HCT116 (cell line): Measurements from ENCODE around the gene SLC23A3. TPM values are rescaled to one million over a fixed set of nuclear protein-coding genes. Genes with fewer than 3 reads are reported as not detected.

ENCODE experiments used
- ATAC-seq: fragments of 200-7000 bp; cut with Tn5 transposase; 2 replicates; pipeline ENCODE4 v1.9.1; 2020; ENCODE audit warnings: mild to moderate bottlenecking, moderate library complexity
- BruUV-seq: library from RNA; stranded (reverse); fragments of 400-500 nt; replicated peaks from 2 replicates; lab custom pipeline; 2021; lab: Mats Ljungman, UMichigan
- CTCF ChIA-PET: fragments of 300-600 bp; sonication (Branson Sonifier 250); formaldehyde crosslinking; loops from one replicate; lab custom pipeline; 2021; ENCODE audit warnings: antibody characterized with exemption; lab: Charles Lee
- POLR2A ChIA-PET: fragments of 300-600, 350-600 bp; sonication (Branson Sonifier 250); formaldehyde crosslinking; loops from one replicate; lab custom pipeline; 2021; ENCODE audit warnings: antibody characterized with exemption; lab: Charles Lee
- RAD21 ChIA-PET, 2 experiments: fragments of 300-600 bp; sonication (Branson Sonifier 250); formaldehyde crosslinking; loops; one replicate each; lab custom pipeline; 2023; ENCODE audit warnings: low total read pairs in 2 of 2; ENCODE audit not compliant: uncharacterized antibody in 2 of 2, unreplicated experiment in 2 of 2, low non-redundant PET in 1 of 2; lab: Charles Lee
- DNase-seq: peaks from one replicate; pipeline ENCODE4 v3.0.0-alpha.2; 2010; ENCODE audit warnings: low read depth, low spot score
- H2AFZ ChIP-seq: fragments of 200-600 bp; shearing (Covaris generic), sonication (generic); 2 replicates; pipeline ENCODE4 v1.6.1; 2017; ENCODE audit warnings: low read depth, mixed run types, mixed read lengths, antibody characterized with exemption, low read length; ENCODE audit not compliant: poor library complexity, severe bottlenecking
- H3K27ac ChIP-seq: 2 replicates; pipeline ENCODE4 v1.5.1; 2012; ENCODE audit warnings: low read depth, low read length
- H3K27me3 ChIP-seq: fragments of 200-600 bp; sonication (generic); 2 replicates; pipeline ENCODE4 v1.6.1; 2016; ENCODE audit warnings: mixed run types, low read length, mixed read lengths; ENCODE audit not compliant: insufficient read depth
- H3K36me3 ChIP-seq, 2 experiments: fragments of 200-500 bp in 1 of 2; fragments of 200-600 bp in 1 of 2; sonication (Bioruptor generic) in 1 of 2; sonication (generic) in 1 of 2; 2 replicates each; pipeline versions ENCODE4 v1.5.1 to v1.6.1; 2014 to 2016; ENCODE audit warnings: low read length in 2 of 2, inconsistent platforms in 1 of 2, mixed read lengths in 1 of 2, mixed run types in 1 of 2; ENCODE audit not compliant: insufficient read depth in 2 of 2, control insufficient read depth in 1 of 2
- H3K4me1 ChIP-seq, 2 experiments: fragments of 200-600 bp in 1 of 2; sonication (generic) in 1 of 2; 2 replicates each; pipeline versions ENCODE4 v1.5.1 to v1.6.1; 2012 to 2017; ENCODE audit warnings: low read length in 2 of 2, inconsistent platforms in 1 of 2, mild to moderate bottlenecking in 1 of 2, mixed read lengths in 1 of 2, mixed run types in 1 of 2, moderate library complexity in 1 of 2; ENCODE audit not compliant: insufficient read depth in 2 of 2, control insufficient read depth in 1 of 2
- H3K4me2 ChIP-seq: fragments of 200-600 bp; sonication (generic); 2 replicates; pipeline ENCODE4 v1.6.1; 2017; ENCODE audit warnings: mixed run types, low read length, mixed read lengths
- H3K4me3 ChIP-seq, 2 experiments: fragments of 200-600 bp in 1 of 2; sonication (generic) in 1 of 2; replicated peaks in 1 of 2; 2 replicates each; pipeline ENCODE4 v1.5.1; 2011 to 2016; ENCODE audit warnings: low read length in 2 of 2, control low read depth in 1 of 2, low read depth in 1 of 2, mild to moderate bottlenecking in 1 of 2, mixed read lengths in 1 of 2, mixed run types in 1 of 2
- H3K79me2 ChIP-seq: fragments of 200-600 bp; sonication (generic); 2 replicates; pipeline ENCODE4 v1.6.1; 2017; ENCODE audit warnings: mild to moderate bottlenecking, mixed run types, low read length, moderate library complexity, mixed read lengths; ENCODE audit not compliant: insufficient read depth
- H3K9ac ChIP-seq: fragments of 200-600 bp; sonication (generic); 2 replicates; pipeline ENCODE4 v1.6.1; 2016; ENCODE audit warnings: low read length, mixed read lengths
- H3K9me2 ChIP-seq: fragments of 200-600 bp; sonication (generic), shearing (Covaris generic); 2 replicates; pipeline ENCODE4 v1.6.1; 2017; ENCODE audit warnings: mixed run types, mild to moderate bottlenecking, moderate library complexity; ENCODE audit not compliant: insufficient read depth
- H3K9me3 ChIP-seq, 2 experiments: fragments of 200-500 bp in 1 of 2; fragments of 200-600 bp in 1 of 2; sonication (Bioruptor generic) in 1 of 2; sonication (generic) in 1 of 2; 2 replicates each; pipeline ENCODE4 v1.6.1; 2014 to 2017; ENCODE audit warnings: low read length in 2 of 2, mixed read lengths in 2 of 2, inconsistent platforms in 1 of 2, low read depth in 1 of 2, mild to moderate bottlenecking in 1 of 2, mixed run types in 1 of 2, moderate library complexity in 1 of 2; ENCODE audit not compliant: control insufficient read depth in 1 of 2, insufficient read depth in 1 of 2
- H4K20me1 ChIP-seq: fragments of 200-600 bp; sonication (generic), shearing (Covaris generic); 2 replicates; pipeline ENCODE4 v1.6.1; 2017; ENCODE audit warnings: mixed run types, mild to moderate bottlenecking, moderate library complexity; ENCODE audit not compliant: insufficient read depth
- CBX3 ChIP-seq: IDR thresholded peaks from 2 replicates; pipeline ENCODE4 v1.6.1; 2012; ENCODE audit warnings: low read depth
- CEBPB ChIP-seq: IDR thresholded peaks from 2 replicates; pipeline ENCODE4 v1.6.1; 2012; ENCODE audit warnings: low read depth
- CTCF ChIP-seq, 3 experiments: fragments of 200-600 bp in 1 of 3; sonication (generic) in 1 of 3; IDR thresholded peaks in 2 of 3; conservative IDR thresholded peaks in 1 of 3; 2 replicates each; pipeline ENCODE4 v1.5.1; 2012 to 2017; ENCODE audit warnings: low read depth in 2 of 3, low read length in 2 of 3, antibody characterized with exemption in 1 of 3, borderline replicate concordance in 1 of 3, control low read depth in 1 of 3, mild to moderate bottlenecking in 1 of 3, mixed read lengths in 1 of 3, mixed run types in 1 of 3, moderate library complexity in 1 of 3; ENCODE audit not compliant: insufficient read depth in 1 of 3
- EGR1 ChIP-seq: IDR thresholded peaks from 2 replicates; pipeline ENCODE4 v1.6.1; 2012; ENCODE audit warnings: low read depth
- ELF1 ChIP-seq: IDR thresholded peaks from 2 replicates; pipeline ENCODE4 v1.6.1; 2012; ENCODE audit warnings: low read depth, borderline replicate concordance
- JUND ChIP-seq: IDR thresholded peaks from 2 replicates; pipeline ENCODE4 v1.6.1; 2012
- POLR2A ChIP-seq: IDR thresholded peaks from 2 replicates; pipeline ENCODE4 v1.7.0; 2011; ENCODE audit warnings: borderline replicate concordance; ENCODE audit not compliant: insufficient read depth, insufficient read length; ENCODE audit errors: extremely low read depth
- POLR2AphosphoS5 ChIP-seq: IDR thresholded peaks from 2 replicates; pipeline ENCODE4 v1.6.1; 2011; ENCODE audit warnings: mild to moderate bottlenecking, low read depth, low read length, moderate library complexity
- REST ChIP-seq: IDR thresholded peaks from 2 replicates; pipeline ENCODE4 v1.6.1; 2012; ENCODE audit warnings: low read depth
- SIN3A ChIP-seq: IDR thresholded peaks from 2 replicates; pipeline ENCODE4 v1.6.1; 2012; ENCODE audit warnings: low read depth
- SRF ChIP-seq: IDR thresholded peaks from 2 replicates; pipeline ENCODE4 v1.6.1; 2012; ENCODE audit warnings: low read depth
- TCF7L2 ChIP-seq: IDR thresholded peaks from 2 replicates; pipeline ENCODE4 v1.7.0; 2011; ENCODE audit warnings: borderline replicate concordance, inconsistent platforms; ENCODE audit not compliant: insufficient read depth, insufficient read length; ENCODE audit errors: extremely low read depth
- ZBTB33 ChIP-seq: IDR thresholded peaks from 2 replicates; pipeline ENCODE4 v1.6.1; 2011; ENCODE audit warnings: mild to moderate bottlenecking, low read length, moderate library complexity; ENCODE audit not compliant: insufficient replicate concordance; ENCODE audit errors: extremely low read depth
- intact Hi-C: fragments of 100-400 bp; cut with micrococcal nuclease; formaldehyde crosslinking; loops from 2 replicates; pipeline ENCODE4 v1.10.0; 2022
- total RNA-seq: library from RNA; stranded (reverse); gene quantifications from one replicate; pipeline ENCODE4 v1.2.1, GENCODE V29; 2021; ENCODE audit not compliant: unreplicated experiment
- TF ChIP-seq, protein P1 (sequence below): IDR thresholded peaks from 2 replicates; pipeline ENCODE4 v1.6.1; 2012
- TF ChIP-seq, protein P2 (sequence below): IDR thresholded peaks from 2 replicates; pipeline ENCODE4 v1.6.1; 2012

SLC23A3 gene
- total RNA-seq, 1 experiment from 2014 or later = 4.8 TPM

- H3K4me2 ChIP-seq = no peak overlapping the region
- TF ChIP-seq JUND (no peak), SIN3A (no peak), POLR2A (no peak), SRF (no peak), ZBTB33 (no peak), CEBPB (no peak), POLR2AphosphoS5 (no peak), CTCF (IDR thresholded peaks at IDR 0.05 in 2 of 3, conservative IDR thresholded peaks at IDR 0.05 in 1 of 3; ENCODE audit: borderline replicate concordance in 1 of 3, insufficient read depth in 1 of 3, low read depth in 2 of 3, low read length in 2 of 3) (no peak), EGR1 (no peak), CBX3 (no peak), REST (no peak), TCF7L2 (no peak), ELF1 (no peak)
- TF ChIP-seq, protein P1, sequence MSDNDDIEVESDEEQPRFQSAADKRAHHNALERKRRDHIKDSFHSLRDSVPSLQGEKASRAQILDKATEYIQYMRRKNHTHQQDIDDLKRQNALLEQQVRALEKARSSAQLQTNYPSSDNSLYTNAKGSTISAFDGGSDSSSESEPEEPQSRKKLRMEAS = no peak
- TF ChIP-seq, protein P2, sequence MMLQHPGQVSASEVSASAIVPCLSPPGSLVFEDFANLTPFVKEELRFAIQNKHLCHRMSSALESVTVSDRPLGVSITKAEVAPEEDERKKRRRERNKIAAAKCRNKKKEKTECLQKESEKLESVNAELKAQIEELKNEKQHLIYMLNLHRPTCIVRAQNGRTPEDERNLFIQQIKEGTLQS = no peak
- TF ChIP-seq, all 23 proteins: peak for 0
- H3K27me3 ChIP-seq = no peaks in the 10 kb centered on the region
- no peak overlapping the region for H2AFZ ChIP-seq
- ChIA-PET POLR2A (no interaction called here), RAD21 (no interaction called here), CTCF (no interaction called here)
- H3K4me3 ChIP-seq = no peak overlapping the region
- intact Hi-C loops = no loop called here
- no TSS peak for BruUV-seq
- no peaks in the 10 kb centered on the region for H3K9me2 ChIP-seq
- no peak overlapping the region for H3K9ac ChIP-seq
- peaks cover 5 to 14% of the 10 kb centered on the region in 2 experiments; a peak in 3 of 4 replicates for H3K36me3 ChIP-seq
- DNase-seq = no peak
- H4K20me1 ChIP-seq = no peaks in the 10 kb centered on the region
- no peaks in the 10 kb centered on the region for H3K4me1 ChIP-seq
- H3K79me2 ChIP-seq = no peaks in the 10 kb centered on the region
- ATAC-seq = no peak
- no peaks in the 10 kb centered on the region for H3K9me3 ChIP-seq
- no peak overlapping the region for H3K27ac ChIP-seq
Observed at GRCh38 chr2:219186754-219187456, 17.1 kb upstream of the SLC23A3 start.
